GM12872 (cell line): ENCODE data around the gene FYN.

Experiments used
- TF ChIP-seq, protein P1 (sequence below): IDR thresholded peaks from 3 replicates; pipeline ENCODE4 v1.5.1; 2011; ENCODE audit warnings: low read depth, mild to moderate bottlenecking, low read length, moderate library complexity; ENCODE audit not compliant: insufficient read depth

The FYN gene

GRCh38 chr6:111681860-111682259, 191.4 kb downstream of the FYN start:
- TF ChIP-seq, protein P1, sequence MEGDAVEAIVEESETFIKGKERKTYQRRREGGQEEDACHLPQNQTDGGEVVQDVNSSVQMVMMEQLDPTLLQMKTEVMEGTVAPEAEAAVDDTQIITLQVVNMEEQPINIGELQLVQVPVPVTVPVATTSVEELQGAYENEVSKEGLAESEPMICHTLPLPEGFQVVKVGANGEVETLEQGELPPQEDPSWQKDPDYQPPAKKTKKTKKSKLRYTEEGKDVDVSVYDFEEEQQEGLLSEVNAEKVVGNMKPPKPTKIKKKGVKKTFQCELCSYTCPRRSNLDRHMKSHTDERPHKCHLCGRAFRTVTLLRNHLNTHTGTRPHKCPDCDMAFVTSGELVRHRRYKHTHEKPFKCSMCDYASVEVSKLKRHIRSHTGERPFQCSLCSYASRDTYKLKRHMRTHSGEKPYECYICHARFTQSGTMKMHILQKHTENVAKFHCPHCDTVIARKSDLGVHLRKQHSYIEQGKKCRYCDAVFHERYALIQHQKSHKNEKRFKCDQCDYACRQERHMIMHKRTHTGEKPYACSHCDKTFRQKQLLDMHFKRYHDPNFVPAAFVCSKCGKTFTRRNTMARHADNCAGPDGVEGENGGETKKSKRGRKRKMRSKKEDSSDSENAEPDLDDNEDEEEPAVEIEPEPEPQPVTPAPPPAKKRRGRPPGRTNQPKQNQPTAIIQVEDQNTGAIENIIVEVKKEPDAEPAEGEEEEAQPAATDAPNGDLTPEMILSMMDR = no peak

DNA sequence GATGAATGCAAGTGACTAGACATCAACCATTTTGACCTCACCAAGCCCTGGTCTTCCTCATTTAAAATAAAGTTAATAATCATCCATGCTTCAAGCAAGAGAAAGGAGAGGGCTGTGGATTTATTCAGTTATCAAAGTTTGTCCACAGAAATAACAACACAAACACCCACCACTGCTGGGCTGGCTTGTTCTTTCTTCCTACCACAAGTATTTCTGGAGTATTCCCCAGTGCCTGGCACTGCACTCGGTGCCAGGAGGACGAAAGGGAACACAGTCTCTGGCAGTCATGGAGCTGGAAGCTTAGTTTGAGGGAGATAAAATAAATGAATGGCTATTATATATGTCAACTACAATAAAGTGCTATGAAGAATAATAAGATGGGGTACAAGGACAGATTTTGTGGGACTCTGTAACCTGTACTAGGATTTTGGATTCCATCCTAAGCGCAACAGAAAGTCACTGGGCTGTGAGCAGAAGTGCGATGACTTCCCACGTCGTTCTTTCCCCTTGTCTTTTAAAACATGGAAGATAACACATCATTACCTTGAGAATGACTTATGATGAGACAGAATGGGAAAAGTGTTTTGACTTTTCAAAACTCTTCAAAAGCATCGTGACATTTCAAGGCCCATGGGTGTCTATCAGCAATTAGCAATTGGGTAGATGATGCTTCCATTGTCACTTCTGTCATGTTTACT, 193.1 kb downstream of the FYN start:
- TF ChIP-seq, protein P1 = no peak

GRCh38 chr6:111679126-111679858, 194.0 kb downstream of the FYN start:
- TF ChIP-seq, protein P1 = no peak

DNA sequence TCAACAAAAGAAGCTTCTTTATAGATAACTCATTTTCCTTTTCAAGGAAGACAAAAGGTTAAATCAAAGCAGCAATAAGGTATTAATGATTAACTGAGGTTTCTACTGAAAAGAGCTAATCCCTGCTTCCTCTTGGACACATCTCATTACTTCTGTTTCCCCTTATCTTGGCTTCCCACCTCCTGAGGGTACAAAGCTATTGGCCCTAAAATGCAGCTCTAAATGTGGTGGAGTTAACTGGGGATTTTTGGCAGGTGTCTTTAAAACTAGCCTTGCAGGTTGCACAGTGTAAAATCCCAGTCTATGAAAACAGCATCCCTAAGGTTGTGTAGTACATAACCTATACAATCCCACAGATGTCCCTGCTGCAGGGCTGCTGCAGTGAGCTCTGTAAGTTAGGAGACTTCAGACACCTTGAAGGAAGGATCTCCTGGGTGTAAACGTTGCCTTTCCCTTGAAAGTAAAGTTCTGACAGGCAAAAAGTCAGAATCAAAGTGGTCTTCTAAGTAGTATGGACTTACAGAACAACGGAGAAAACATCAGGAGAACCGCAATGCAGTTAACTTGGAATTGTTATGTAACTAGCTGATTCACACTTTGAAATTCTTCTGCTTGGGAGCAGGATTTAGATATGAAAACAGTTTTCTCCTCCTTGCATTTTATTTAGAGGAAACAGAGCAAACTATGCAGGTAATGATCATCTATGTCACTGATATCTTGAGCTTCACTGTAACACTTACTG, 195.8 kb downstream of the FYN start:
- TF ChIP-seq, protein P1 = no peak

DNA sequence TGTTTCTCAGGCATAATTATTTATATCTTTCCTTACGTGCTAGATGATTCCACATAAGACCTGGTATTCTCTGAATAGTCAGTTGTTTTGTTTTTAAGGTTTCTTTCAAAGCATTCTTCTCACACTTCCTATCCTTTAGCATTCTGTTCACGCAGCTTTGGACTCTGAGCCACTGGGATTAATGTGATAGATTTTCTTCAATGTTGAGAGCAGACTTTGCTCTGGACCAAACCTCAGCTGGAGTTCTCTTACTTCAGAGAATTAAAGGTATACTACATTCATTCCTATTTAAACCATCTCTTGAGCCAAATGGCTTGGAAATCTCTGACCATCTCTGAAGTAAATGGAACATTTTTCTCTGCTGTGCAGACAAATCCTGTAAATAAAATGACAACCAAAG, 196.9 kb downstream of the FYN start:
- TF ChIP-seq, protein P1 = no peak

- TF ChIP-seq, protein P1 = no peak
Measured at GRCh38 chr6:111674883-111675282, 198.4 kb downstream of the FYN start.

GRCh38 chr6:111674413-111674812, 198.8 kb downstream of the FYN start:
- TF ChIP-seq, protein P1 = no peak
